ENCODE results near the gene PLEKHA6.
"Not testable (repeated sequence)": the region's sequence is repeated elsewhere in the genome, so short reads cannot be mapped to it uniquely, and the experiment has no call there.

GRCh38 chr1:204238520-204238919 lies 121.2 kb downstream of the PLEKHA6 start:
- not testable (repeated sequence) for TF ChIP-seq CTCF, EP300, POLR2AphosphoS5, POLR2A (IDR thresholded peaks at IDR 0.05)
